HL-60 (cell line): ENCODE measurements around the gene SMIM20.

Experiments used
- GABPA ChIP-seq: IDR thresholded peaks from 2 replicates; pipeline ENCODE4 v1.6.1; 2012; ENCODE audit warnings: low read depth
- POLR2AphosphoS5 ChIP-seq: IDR thresholded peaks from 2 replicates; pipeline ENCODE4 v1.6.1; 2012; ENCODE audit warnings: low read depth
- SPI1 ChIP-seq: IDR thresholded peaks from 2 replicates; pipeline ENCODE4 v1.6.1; 2012; ENCODE audit warnings: low read depth, mild to moderate bottlenecking, borderline replicate concordance
- TF ChIP-seq, protein P1 (sequence below): IDR thresholded peaks from one replicate; pipeline ENCODE4 v1.5.1; 2011; ENCODE audit warnings: low read length, control low read depth, inconsistent platforms; ENCODE audit not compliant: insufficient read depth
- TF ChIP-seq, protein P2 (sequence below): IDR thresholded peaks from 2 replicates; pipeline ENCODE4 v1.6.1; 2012; ENCODE audit warnings: low read depth; ENCODE audit not compliant: insufficient replicate concordance

DNA sequence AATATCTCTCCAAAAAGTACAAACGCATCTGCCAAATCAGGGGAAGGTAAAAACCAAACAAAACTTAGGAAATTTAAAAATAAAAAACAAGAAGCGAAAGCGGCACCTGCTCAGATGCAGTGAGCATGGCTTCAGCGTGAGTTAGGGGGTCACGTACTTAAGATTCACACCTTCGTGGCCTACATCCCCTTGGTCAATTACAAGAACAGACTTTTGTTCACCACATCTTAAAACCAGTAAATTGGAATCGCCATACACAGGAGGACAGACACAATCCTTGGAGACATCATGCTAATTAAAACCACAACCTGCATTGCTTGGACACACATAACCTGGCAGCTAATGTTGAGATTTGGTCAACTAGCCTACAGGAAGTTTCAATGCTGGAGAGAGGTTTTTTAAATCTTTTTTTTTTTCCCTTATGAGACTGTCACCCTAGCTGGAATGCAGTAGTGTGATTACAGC, 38.7 kb upstream of the SMIM20 start:
- TF ChIP-seq POLR2AphosphoS5 (no peak), GABPA (no peak), SPI1 (no peak)
- TF ChIP-seq, protein P1, sequence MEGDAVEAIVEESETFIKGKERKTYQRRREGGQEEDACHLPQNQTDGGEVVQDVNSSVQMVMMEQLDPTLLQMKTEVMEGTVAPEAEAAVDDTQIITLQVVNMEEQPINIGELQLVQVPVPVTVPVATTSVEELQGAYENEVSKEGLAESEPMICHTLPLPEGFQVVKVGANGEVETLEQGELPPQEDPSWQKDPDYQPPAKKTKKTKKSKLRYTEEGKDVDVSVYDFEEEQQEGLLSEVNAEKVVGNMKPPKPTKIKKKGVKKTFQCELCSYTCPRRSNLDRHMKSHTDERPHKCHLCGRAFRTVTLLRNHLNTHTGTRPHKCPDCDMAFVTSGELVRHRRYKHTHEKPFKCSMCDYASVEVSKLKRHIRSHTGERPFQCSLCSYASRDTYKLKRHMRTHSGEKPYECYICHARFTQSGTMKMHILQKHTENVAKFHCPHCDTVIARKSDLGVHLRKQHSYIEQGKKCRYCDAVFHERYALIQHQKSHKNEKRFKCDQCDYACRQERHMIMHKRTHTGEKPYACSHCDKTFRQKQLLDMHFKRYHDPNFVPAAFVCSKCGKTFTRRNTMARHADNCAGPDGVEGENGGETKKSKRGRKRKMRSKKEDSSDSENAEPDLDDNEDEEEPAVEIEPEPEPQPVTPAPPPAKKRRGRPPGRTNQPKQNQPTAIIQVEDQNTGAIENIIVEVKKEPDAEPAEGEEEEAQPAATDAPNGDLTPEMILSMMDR: no peak
- TF ChIP-seq, protein P2, sequence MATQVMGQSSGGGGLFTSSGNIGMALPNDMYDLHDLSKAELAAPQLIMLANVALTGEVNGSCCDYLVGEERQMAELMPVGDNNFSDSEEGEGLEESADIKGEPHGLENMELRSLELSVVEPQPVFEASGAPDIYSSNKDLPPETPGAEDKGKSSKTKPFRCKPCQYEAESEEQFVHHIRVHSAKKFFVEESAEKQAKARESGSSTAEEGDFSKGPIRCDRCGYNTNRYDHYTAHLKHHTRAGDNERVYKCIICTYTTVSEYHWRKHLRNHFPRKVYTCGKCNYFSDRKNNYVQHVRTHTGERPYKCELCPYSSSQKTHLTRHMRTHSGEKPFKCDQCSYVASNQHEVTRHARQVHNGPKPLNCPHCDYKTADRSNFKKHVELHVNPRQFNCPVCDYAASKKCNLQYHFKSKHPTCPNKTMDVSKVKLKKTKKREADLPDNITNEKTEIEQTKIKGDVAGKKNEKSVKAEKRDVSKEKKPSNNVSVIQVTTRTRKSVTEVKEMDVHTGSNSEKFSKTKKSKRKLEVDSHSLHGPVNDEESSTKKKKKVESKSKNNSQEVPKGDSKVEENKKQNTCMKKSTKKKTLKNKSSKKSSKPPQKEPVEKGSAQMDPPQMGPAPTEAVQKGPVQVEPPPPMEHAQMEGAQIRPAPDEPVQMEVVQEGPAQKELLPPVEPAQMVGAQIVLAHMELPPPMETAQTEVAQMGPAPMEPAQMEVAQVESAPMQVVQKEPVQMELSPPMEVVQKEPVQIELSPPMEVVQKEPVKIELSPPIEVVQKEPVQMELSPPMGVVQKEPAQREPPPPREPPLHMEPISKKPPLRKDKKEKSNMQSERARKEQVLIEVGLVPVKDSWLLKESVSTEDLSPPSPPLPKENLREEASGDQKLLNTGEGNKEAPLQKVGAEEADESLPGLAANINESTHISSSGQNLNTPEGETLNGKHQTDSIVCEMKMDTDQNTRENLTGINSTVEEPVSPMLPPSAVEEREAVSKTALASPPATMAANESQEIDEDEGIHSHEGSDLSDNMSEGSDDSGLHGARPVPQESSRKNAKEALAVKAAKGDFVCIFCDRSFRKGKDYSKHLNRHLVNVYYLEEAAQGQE: no peak
